HG03460 (cell line): Measurements from ENCODE around the gene SYP.
"Not testable (repeated sequence)": the region's sequence is repeated elsewhere in the genome, so short reads cannot be mapped to it uniquely, and the experiment has no call there.

Experiments used
- ATAC-seq: cut with Tn5 transposase; IDR thresholded peaks from one replicate; pipeline ENCODE4 v1.9.1; 2021; ENCODE audit not compliant: unreplicated experiment

Gene SYP

GRCh38 chrX:49190821-49191573 is 9.0 kb downstream of the SYP start:
- peak; percentile 87 for ATAC-seq

GRCh38 chrX:49189606-49190005 is 10.4 kb downstream of the SYP start:
- no peak for ATAC-seq

GRCh38 chrX:49188468-49189076 is 11.4 kb downstream of the SYP start:
- ATAC-seq: no peak

GRCh38 chrX:49187526-49187925 is 12.5 kb downstream of the SYP start:
- no peak for ATAC-seq

- ATAC-seq: no peak
Observed at GRCh38 chrX:49187028-49187394, 13.0 kb downstream of the SYP start.

GRCh38 chrX:49186125-49187027 is 13.6 kb downstream of the SYP start, which contains the start of gene PRICKLE3:
TSS of gene PRICKLE3 (minus strand) at chrX:49186373. CDS start at chrX:49186297, 76 bp downstream.
- no peak for ATAC-seq

GRCh38 chrX:49184294-49185281 is 15.4 kb downstream of the SYP start:
- peak; percentile 46 for ATAC-seq

- ATAC-seq: no peak
Observed at GRCh38 chrX:49183701-49184281, 16.2 kb downstream of the SYP start.

GRCh38 chrX:49179358-49179757 is 20.6 kb downstream of the SYP start:
- no peak for ATAC-seq

GRCh38 chrX:49178537-49178936 is 21.5 kb downstream of the SYP start:
- no peak for ATAC-seq

GRCh38 chrX:49177873-49178480 is 22.0 kb downstream of the SYP start:
- ATAC-seq: no peak

- ATAC-seq: no peak
Observed at GRCh38 chrX:49177338-49177833, 22.6 kb downstream of the SYP start.

- no peak for ATAC-seq
Observed at GRCh38 chrX:49176421-49177326, 23.3 kb downstream of the SYP start.

- no peak for ATAC-seq
Observed at GRCh38 chrX:49175435-49176274, 24.3 kb downstream of the SYP start.

GRCh38 chrX:49174723-49175122 is 25.3 kb downstream of the SYP start:
- ATAC-seq: no peak

GRCh38 chrX:49173544-49173943 is 26.4 kb downstream of the SYP start:
- ATAC-seq: not testable (repeated sequence)

GRCh38 chrX:49172280-49172780 is 27.7 kb downstream of the SYP start:
- ATAC-seq: peak; percentile 60
